HUES64 (cell line): ENCODE data around the gene MPPED1.

ENCODE experiments used
- H3K27ac ChIP-seq: 2 replicates; pipeline ENCODE4 v1.7.0; 2013; ENCODE audit warnings: low read depth, low read length, inconsistent platforms
- H3K27me3 ChIP-seq: 2 replicates; pipeline ENCODE4 v1.6.1; 2013; ENCODE audit warnings: mild to moderate bottlenecking, low read length; ENCODE audit not compliant: insufficient read depth
- H3K36me3 ChIP-seq: 2 replicates; pipeline ENCODE4 v1.6.1; 2013; ENCODE audit warnings: mild to moderate bottlenecking, low read length; ENCODE audit not compliant: insufficient read depth
- H3K4me1 ChIP-seq: 2 replicates; pipeline ENCODE4 v1.6.1; 2013; ENCODE audit warnings: mild to moderate bottlenecking, low read length, moderate library complexity; ENCODE audit not compliant: insufficient read depth
- H3K4me3 ChIP-seq: 2 replicates; pipeline ENCODE4 v1.5.1; 2013; ENCODE audit warnings: mild to moderate bottlenecking, low read length, moderate library complexity
- H3K9ac ChIP-seq: 2 replicates; pipeline ENCODE4 v1.6.1; 2013; ENCODE audit warnings: mild to moderate bottlenecking, low read depth, low read length
- H3K9me3 ChIP-seq: 2 replicates; pipeline ENCODE4 v1.6.1; 2013; ENCODE audit warnings: low read depth, low read length; ENCODE audit not compliant: insufficient read depth
- WGBS: fragments of 150-250, 120-280 bp; methylation state at CpG from one replicate; pipeline ENCODE4 v1.1.7; 2013; ENCODE audit warnings: missing lambda C conversion rate; 5-methylcytosine and 5-hydroxymethylcytosine counted together

MPPED1 gene

GRCh38 chr22:43381693-43382092 is 30.1 kb upstream of the MPPED1 start:
- Histone ChIP-seq H3K27ac (no peak overlapping the region), H3K9ac (no peak overlapping the region), H3K36me3 (no peaks in the 10 kb centered on the region), H3K27me3 (peaks cover 8% of the 10 kb centered on the region), H3K4me1 (0 out of 2 replicates have a peak, but pooled peaks cover 4% of the 10 kb centered on the region), H3K4me3 (no peak overlapping the region), H3K9me3 (no peaks in the 10 kb centered on the region)
- WGBS = 88% methylated on average over 6 of the region's 6 CpGs

GRCh38 chr22:43384863-43385262 is 27.0 kb upstream of the MPPED1 start:
- WGBS = 87% methylated on average over 5 of the region's 5 CpGs
- no peak overlapping the region for H3K27ac ChIP-seq
- H3K4me3 ChIP-seq = no peak overlapping the region
- H3K27me3 ChIP-seq = peaks cover 17% of the 10 kb centered on the region
- no peak overlapping the region for H3K9ac ChIP-seq
- H3K4me1 ChIP-seq = peaks cover 8% of the 10 kb centered on the region; the same call in 1 of the 2 replicates
- H3K36me3 ChIP-seq = no peaks in the 10 kb centered on the region
- H3K9me3 ChIP-seq = no peaks in the 10 kb centered on the region

GRCh38 chr22:43385770-43386641 is 25.8 kb upstream of the MPPED1 start:
- peaks cover 8% of the 10 kb centered on the region; the same call in 1 of the 2 replicates for H3K4me1 ChIP-seq
- peaks cover 17% of the 10 kb centered on the region for H3K27me3 ChIP-seq
- no peak overlapping the region for H3K4me3 ChIP-seq
- no peak overlapping the region for H3K9ac ChIP-seq
- H3K9me3 ChIP-seq = no peaks in the 10 kb centered on the region
- H3K36me3 ChIP-seq = no peaks in the 10 kb centered on the region
- WGBS = 13% methylated on average over 20 of the region's 20 CpGs
- no peak overlapping the region for H3K27ac ChIP-seq

- Histone ChIP-seq H3K4me3 (no peak overlapping the region), H3K27ac (no peak overlapping the region), H3K27me3 (peaks cover 17% of the 10 kb centered on the region), H3K36me3 (no peaks in the 10 kb centered on the region), H3K9ac (no peak overlapping the region), H3K4me1 (peaks cover 9% of the 10 kb centered on the region; the same call in 1 of the 2 replicates), H3K9me3 (no peaks in the 10 kb centered on the region)
- WGBS = 65% methylated on average over 7 of the region's 7 CpGs
These were observed 24.0 kb upstream of the MPPED1 start for GRCh38 chr22:43387815-43388214.

GRCh38 chr22:43388420-43388851 is 23.4 kb upstream of the MPPED1 start:
- no peak overlapping the region for H3K27ac ChIP-seq
- WGBS = 17% methylated on average over 17 of the region's 17 CpGs
- H3K9me3 ChIP-seq = no peaks in the 10 kb centered on the region
- H3K36me3 ChIP-seq = no peaks in the 10 kb centered on the region
- H3K4me3 ChIP-seq = no peak overlapping the region
- H3K27me3 ChIP-seq = peaks cover 17% of the 10 kb centered on the region
- peaks cover 11% of the 10 kb centered on the region; the same call in 1 of the 2 replicates for H3K4me1 ChIP-seq
- H3K9ac ChIP-seq = no peak overlapping the region

GRCh38 chr22:43389227-43389836 is 22.5 kb upstream of the MPPED1 start:
- Histone ChIP-seq H3K9me3 (no peaks in the 10 kb centered on the region), H3K27ac (no peak overlapping the region), H3K9ac (no peak overlapping the region), H3K36me3 (no peaks in the 10 kb centered on the region), H3K27me3 (peaks cover 17% of the 10 kb centered on the region), H3K4me1 (peaks cover 11% of the 10 kb centered on the region; the same call in 1 of the 2 replicates), H3K4me3 (no peak overlapping the region)
- 72% methylated on average over 6 of the region's 8 CpGs for WGBS

GRCh38 chr22:43390166-43390565 is 21.6 kb upstream of the MPPED1 start:
- Histone ChIP-seq H3K27ac (no peak overlapping the region), H3K27me3 (peaks cover 13% of the 10 kb centered on the region), H3K36me3 (no peaks in the 10 kb centered on the region), H3K9me3 (no peaks in the 10 kb centered on the region), H3K4me3 (no peak overlapping the region), H3K9ac (no peak overlapping the region), H3K4me1 (peaks cover 11% of the 10 kb centered on the region; the same call in 1 of the 2 replicates)
- 90% methylated on average over 2 of the region's 3 CpGs for WGBS

GRCh38 chr22:43390872-43391271 is 20.9 kb upstream of the MPPED1 start:
- Histone ChIP-seq H3K4me3 (no peak overlapping the region), H3K9me3 (no peaks in the 10 kb centered on the region), H3K27ac (no peak overlapping the region), H3K4me1 (peaks cover 7% of the 10 kb centered on the region; the same call in 1 of the 2 replicates), H3K36me3 (no peaks in the 10 kb centered on the region), H3K9ac (no peak overlapping the region), H3K27me3 (peaks cover 10% of the 10 kb centered on the region)
- 80% methylated on average over 4 of the region's 4 CpGs for WGBS

GRCh38 chr22:43391306-43391705 is 20.5 kb upstream of the MPPED1 start:
- Histone ChIP-seq H3K4me1 (peaks cover 7% of the 10 kb centered on the region; the same call in 1 of the 2 replicates), H3K9me3 (no peaks in the 10 kb centered on the region), H3K27ac (no peak overlapping the region), H3K27me3 (peaks cover 9% of the 10 kb centered on the region), H3K4me3 (no peak overlapping the region), H3K36me3 (no peaks in the 10 kb centered on the region), H3K9ac (no peak overlapping the region)
- WGBS = 91% methylated on average over 3 of the region's 3 CpGs

GRCh38 chr22:43392385-43392989 is 19.3 kb upstream of the MPPED1 start:
- Histone ChIP-seq H3K36me3 (no peaks in the 10 kb centered on the region), H3K27ac (no peak overlapping the region), H3K27me3 (peaks cover 8% of the 10 kb centered on the region), H3K9me3 (no peaks in the 10 kb centered on the region), H3K4me1 (peaks cover 7% of the 10 kb centered on the region; the same call in 1 of the 2 replicates), H3K9ac (no peak overlapping the region), H3K4me3 (no peak overlapping the region)
- 92% methylated on average over 9 of the region's 9 CpGs for WGBS
